H9 (cell line): ENCODE measurements around the gene CDC42EP5. TPM values are rescaled to one million over a fixed set of nuclear protein-coding genes. Genes with fewer than 3 reads are reported as not detected.

ENCODE experiments used
- DNase-seq: peaks from one replicate; pipeline ENCODE4 v3.0.0-alpha.2; 2017
- H2AFZ ChIP-seq: one replicate; pipeline ENCODE4 v1.6.1; 2013; ENCODE audit warnings: mild to moderate bottlenecking, low read length, control low read depth, moderate library complexity
- H2AK5ac ChIP-seq: 2 replicates; pipeline ENCODE4 v1.6.1; 2013; ENCODE audit warnings: low read length, control low read depth, mixed read lengths; ENCODE audit not compliant: insufficient read length
- H2BK120ac ChIP-seq: one replicate; pipeline ENCODE4 v1.6.1; 2013; ENCODE audit warnings: low read depth, mild to moderate bottlenecking, low read length, control low read depth, inconsistent platforms; ENCODE audit not compliant: poor library complexity, severe bottlenecking
- H2BK12ac ChIP-seq: 2 replicates; pipeline ENCODE4 v1.6.1; 2013; ENCODE audit warnings: low read length, control low read depth, mixed read lengths, low read depth; ENCODE audit not compliant: insufficient read length
- H2BK15ac ChIP-seq: 2 replicates; pipeline ENCODE4 v1.6.1; 2013; ENCODE audit warnings: low read depth, low read length, control low read depth
- H2BK20ac ChIP-seq: one replicate; pipeline ENCODE4 v1.6.1; 2013; ENCODE audit warnings: low read depth, mild to moderate bottlenecking, low read length, control low read depth, inconsistent platforms; ENCODE audit not compliant: poor library complexity, severe bottlenecking
- H2BK5ac ChIP-seq: 2 replicates; pipeline ENCODE4 v1.6.1; 2013; ENCODE audit warnings: low read length, control low read depth, mixed read lengths; ENCODE audit not compliant: insufficient read length
- H3K14ac ChIP-seq: 2 replicates; pipeline ENCODE4 v1.6.1; 2013; ENCODE audit warnings: low read length, control low read depth; ENCODE audit not compliant: insufficient read depth
- H3K18ac ChIP-seq: 2 replicates; pipeline ENCODE4 v1.6.1; 2013; ENCODE audit warnings: low read depth, mild to moderate bottlenecking, mixed read lengths, low read length, control low read depth; ENCODE audit not compliant: insufficient read length
- H3K23ac ChIP-seq: 2 replicates; pipeline ENCODE4 v1.6.1; 2013; ENCODE audit warnings: low read length, control low read depth, mixed read lengths, low read depth; ENCODE audit not compliant: insufficient read length
- H3K23me2 ChIP-seq: 2 replicates; pipeline ENCODE4 v1.6.1; 2013; ENCODE audit warnings: low read depth, mild to moderate bottlenecking, mixed read lengths, low read length, control low read depth; ENCODE audit not compliant: insufficient read length, poor library complexity, severe bottlenecking
- H3K27ac ChIP-seq: 2 replicates; pipeline ENCODE4 v1.5.1; 2013; ENCODE audit warnings: low read length, control low read depth, mixed read lengths, low read depth; ENCODE audit not compliant: insufficient read length
- H3K27me3 ChIP-seq: 2 replicates; pipeline ENCODE4 v1.6.1; 2013; ENCODE audit warnings: low read length, control low read depth, inconsistent platforms; ENCODE audit not compliant: insufficient read depth
- H3K4ac ChIP-seq: 2 replicates; pipeline ENCODE4 v1.6.1; 2013; ENCODE audit warnings: low read depth, mild to moderate bottlenecking, control low read depth, inconsistent platforms, low read length, moderate library complexity
- H3K4me1 ChIP-seq: 2 replicates; pipeline ENCODE4 v1.6.1; 2013; ENCODE audit warnings: low read length, control low read depth, inconsistent platforms; ENCODE audit not compliant: insufficient read depth
- H3K4me2 ChIP-seq: 2 replicates; pipeline ENCODE4 v1.6.1; 2013; ENCODE audit warnings: low read length, control low read depth, mixed read lengths; ENCODE audit not compliant: insufficient read length, insufficient read depth
- H3K56ac ChIP-seq: 2 replicates; pipeline ENCODE4 v1.6.1; 2013; ENCODE audit warnings: low read depth, mild to moderate bottlenecking, mixed read lengths, low read length, control low read depth; ENCODE audit not compliant: insufficient read length
- H3K79me1 ChIP-seq: 2 replicates; pipeline ENCODE4 v1.6.1; 2013; ENCODE audit warnings: low read depth, mild to moderate bottlenecking, moderate library complexity, low read length, control low read depth, inconsistent platforms; ENCODE audit not compliant: insufficient read depth, poor library complexity, severe bottlenecking
- H3K79me2 ChIP-seq: 2 replicates; pipeline ENCODE4 v1.6.1; 2013; ENCODE audit warnings: low read length, control low read depth, inconsistent platforms; ENCODE audit not compliant: insufficient read depth
- H3K9ac ChIP-seq: 2 replicates; pipeline ENCODE4 v1.6.1; 2013; ENCODE audit warnings: low read length, control low read depth, mixed read lengths; ENCODE audit not compliant: insufficient read length; ENCODE audit errors: extremely low read depth
- H3K9me3 ChIP-seq: one replicate; pipeline ENCODE4 v1.6.1; 2013; ENCODE audit warnings: low read depth, low read length, inconsistent platforms; ENCODE audit not compliant: control insufficient read depth
- H3T11ph ChIP-seq: one replicate; pipeline ENCODE4 v1.6.1; 2013; ENCODE audit warnings: mild to moderate bottlenecking, low read length, control low read depth, inconsistent platforms
- H4K20me1 ChIP-seq: one replicate; pipeline ENCODE4 v1.6.1; 2013; ENCODE audit not compliant: control insufficient read depth, insufficient read length, insufficient read depth
- H4K5ac ChIP-seq: 2 replicates; pipeline ENCODE4 v1.6.1; 2013; ENCODE audit warnings: low read depth, mild to moderate bottlenecking, mixed read lengths, low read length, control low read depth; ENCODE audit not compliant: insufficient read length
- H4K8ac ChIP-seq: replicated peaks from 2 replicates; pipeline ENCODE4 v1.6.1; 2013; ENCODE audit warnings: low read length, control low read depth, mixed read lengths, low read depth; ENCODE audit not compliant: insufficient read length
- H4K91ac ChIP-seq: 2 replicates; pipeline ENCODE4 v1.6.1; 2013; ENCODE audit warnings: low read depth, mild to moderate bottlenecking, moderate library complexity, mixed read lengths, low read length, control low read depth; ENCODE audit not compliant: insufficient read length
- H3K27ac Mint-ChIP-seq, 3 experiments: 2 replicates in 2 of 3; 3 replicates in 1 of 3; pipeline ENCODE4 v1.8.0; 2020 to 2021; ENCODE audit warnings: mixed read lengths in 3 of 3, mild to moderate bottlenecking in 1 of 3, moderate library complexity in 1 of 3
- H3K27me3 Mint-ChIP-seq: 2 replicates; pipeline ENCODE4 v1.8.0; 2021; ENCODE audit warnings: low read depth, mild to moderate bottlenecking, moderate library complexity, mixed read lengths
- H3K36me3 Mint-ChIP-seq, 3 experiments: 2 replicates in 2 of 3; 3 replicates in 1 of 3; pipeline ENCODE4 v1.8.0; 2020 to 2021; ENCODE audit warnings: low read depth in 3 of 3, mixed read lengths in 3 of 3; ENCODE audit not compliant: insufficient read depth in 1 of 3
- H3K4me1 Mint-ChIP-seq, 2 experiments: 2 replicates each; pipeline ENCODE4 v1.8.0; 2020; ENCODE audit warnings: mixed read lengths in 2 of 2
- H3K4me3 Mint-ChIP-seq, 2 experiments: 2 replicates in 1 of 2; 3 replicates in 1 of 2; pipeline ENCODE4 v1.8.0; 2020 to 2021; ENCODE audit warnings: mild to moderate bottlenecking in 2 of 2, mixed read lengths in 2 of 2, moderate library complexity in 1 of 2
- H3K9me3 Mint-ChIP-seq, 2 experiments: 2 replicates in 1 of 2; 3 replicates in 1 of 2; pipeline ENCODE4 v1.8.0; 2020; ENCODE audit warnings: mild to moderate bottlenecking in 2 of 2, mixed read lengths in 2 of 2, moderate library complexity in 1 of 2
- WGBS: extraction: QIAGEN DNeasy Blood & Tissue Kit; methylation state at CpG from one replicate; pipeline ENCODE4 v1.1.7; 2013; ENCODE audit warnings: missing lambda C conversion rate, low lambda C conversion rate, mixed read lengths; ENCODE audit not compliant: insufficient read length; ENCODE audit errors: extremely low coverage; 5-methylcytosine and 5-hydroxymethylcytosine counted together
- total RNA-seq: library from RNA; stranded (reverse); gene quantifications from 2 replicates; pipeline ENCODE4 v1.2.1, GENCODE V29; 2021
- TF ChIP-seq, protein P1 (sequence below): fragments of 200-600 bp; sonication (generic); conservative IDR thresholded peaks from 3 replicates; pipeline ENCODE4 v1.8.0; 2021; ENCODE audit warnings: antibody characterized with exemption, mild to moderate bottlenecking

The CDC42EP5 gene
- total RNA-seq, 1 experiment from 2014 or later, result 1.6 TPM

DNA sequence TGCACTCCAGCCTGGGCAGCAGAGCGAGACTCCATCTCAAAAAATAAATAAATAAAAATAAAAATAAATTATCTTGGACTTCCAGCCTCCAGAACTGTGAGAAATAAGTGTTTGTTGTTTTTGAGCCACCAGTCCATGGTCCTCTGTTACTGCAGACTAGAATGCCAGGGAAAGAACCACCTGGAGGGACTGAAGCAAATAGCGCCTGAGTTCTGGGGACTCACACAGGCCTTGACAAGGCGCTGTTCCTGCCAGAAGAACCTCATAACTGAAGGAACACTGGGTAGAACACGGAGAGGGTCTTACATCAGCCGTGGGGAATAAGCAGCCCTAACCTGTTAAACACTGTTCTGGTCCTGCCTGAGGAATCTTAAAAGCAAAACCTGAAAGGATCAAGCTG lies 32.5 kb downstream of the CDC42EP5 start:
- Histone ChIP-seq H2BK120ac (no peak overlapping the region), H3T11ph (no peak overlapping the region), H3K79me2 (no peaks in the 10 kb centered on the region), H3K79me1 (no peaks in the 10 kb centered on the region), H2BK12ac (no peak overlapping the region), H4K91ac (no peak overlapping the region), H4K20me1 (no peaks in the 10 kb centered on the region), H2BK20ac (no peak overlapping the region), H3K23me2 (no peaks in the 10 kb centered on the region), H3K9ac (no peak overlapping the region), H4K5ac (no peak overlapping the region), H3K9me3 (no peaks in the 10 kb centered on the region), H3K27me3 (no peaks in the 10 kb centered on the region), H3K18ac (no peak overlapping the region), H2BK15ac (no peak overlapping the region), H3K4ac (no peak overlapping the region), H2BK5ac (no peak overlapping the region), H3K27ac (no peak overlapping the region), H2AFZ (no peak overlapping the region), H3K4me1 (peaks cover 5% of the 10 kb centered on the region; the same call in 1 of the 2 replicates), H3K4me2 (no peak overlapping the region), H3K23ac (no peak overlapping the region), H3K14ac (no peak overlapping the region), H3K56ac (no peak overlapping the region), H2AK5ac (no peak overlapping the region), H4K8ac (no peak overlapping the region)
- DNase-seq, result no peak
- Mint-ChIP-seq H3K9me3 (no peaks in the 10 kb centered on the region), H3K36me3 (peaks cover 12 to 38% (median 36%) of the 10 kb centered on the region in 3 experiments; a peak in 6 of 7 replicates), H3K4me1 (peaks cover 18 to 27% of the 10 kb centered on the region in 2 experiments), H3K27ac (no peak overlapping the region), H3K27me3 (no peaks in the 10 kb centered on the region), H3K4me3 (no peak overlapping the region)
- no CpG with 5 or more reads among the region's 5 CpGs for WGBS
- TF ChIP-seq, protein P1, sequence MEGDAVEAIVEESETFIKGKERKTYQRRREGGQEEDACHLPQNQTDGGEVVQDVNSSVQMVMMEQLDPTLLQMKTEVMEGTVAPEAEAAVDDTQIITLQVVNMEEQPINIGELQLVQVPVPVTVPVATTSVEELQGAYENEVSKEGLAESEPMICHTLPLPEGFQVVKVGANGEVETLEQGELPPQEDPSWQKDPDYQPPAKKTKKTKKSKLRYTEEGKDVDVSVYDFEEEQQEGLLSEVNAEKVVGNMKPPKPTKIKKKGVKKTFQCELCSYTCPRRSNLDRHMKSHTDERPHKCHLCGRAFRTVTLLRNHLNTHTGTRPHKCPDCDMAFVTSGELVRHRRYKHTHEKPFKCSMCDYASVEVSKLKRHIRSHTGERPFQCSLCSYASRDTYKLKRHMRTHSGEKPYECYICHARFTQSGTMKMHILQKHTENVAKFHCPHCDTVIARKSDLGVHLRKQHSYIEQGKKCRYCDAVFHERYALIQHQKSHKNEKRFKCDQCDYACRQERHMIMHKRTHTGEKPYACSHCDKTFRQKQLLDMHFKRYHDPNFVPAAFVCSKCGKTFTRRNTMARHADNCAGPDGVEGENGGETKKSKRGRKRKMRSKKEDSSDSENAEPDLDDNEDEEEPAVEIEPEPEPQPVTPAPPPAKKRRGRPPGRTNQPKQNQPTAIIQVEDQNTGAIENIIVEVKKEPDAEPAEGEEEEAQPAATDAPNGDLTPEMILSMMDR, result no peak
